ENCODE data around the gene NCOA5. TPM values are rescaled to one million over a fixed set of nuclear protein-coding genes. Genes with fewer than 3 reads are reported as not detected.

Gene NCOA5
- polyA plus RNA-seq, 1 donor (not counting 4 experiments of a cell fraction or from before 2014, with no cell fraction given): 17.6 TPM

DNA sequence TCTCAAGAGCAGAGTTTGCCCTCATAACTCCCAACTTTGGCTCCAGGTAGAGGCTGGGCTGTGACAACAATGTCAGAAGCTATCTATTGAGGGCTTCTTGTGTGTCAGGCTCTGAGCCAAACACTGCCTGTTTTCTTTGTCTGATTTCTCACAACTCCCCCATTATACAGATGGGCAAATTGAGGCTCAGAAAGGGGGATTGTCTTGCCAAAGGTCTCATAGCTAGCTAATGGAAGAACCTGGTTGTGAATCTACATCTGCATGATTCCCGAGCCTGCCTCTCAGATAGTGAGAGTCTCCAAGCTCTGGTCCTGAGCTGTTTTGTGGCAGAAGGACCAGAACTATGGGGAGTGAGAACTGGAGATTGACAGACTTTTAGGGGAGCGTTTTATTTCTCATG lies 29.8 kb upstream of the NCOA5 start:
- Histone ChIP-seq H3K27me3 (ENCODE audit: control insufficient read depth, extremely low read depth, insufficient read depth, low read length) (no peaks in the 10 kb centered on the region), H3K4me2 (ENCODE audit: control insufficient read depth, extremely low read depth, insufficient read depth, low read depth, low read length) (no peak overlapping the region), H3K79me2 (ENCODE audit: control insufficient read depth, insufficient read depth, low read length) (no peaks in the 10 kb centered on the region), H2AFZ (ENCODE audit: control insufficient read depth, low read length) (no peak overlapping the region), H3K9me3 (ENCODE audit: control insufficient read depth, low read depth, low read length) (no peaks in the 10 kb centered on the region), H3K9me1 (ENCODE audit: control insufficient read depth, extremely low read depth, insufficient read depth, low read length) (peaks cover 2% of the 10 kb centered on the region), H3K36me3 (ENCODE audit: control insufficient read depth in 2 of 2, extremely low read depth in 1 of 2, insufficient read depth in 2 of 2, low read length in 2 of 2) (peaks cover 0 to 1% of the 10 kb centered on the region in 2 experiments), H3K4me1 (ENCODE audit: control insufficient read depth, extremely low read depth, insufficient read depth, low read length) (peaks cover 10% of the 10 kb centered on the region), H4K20me1 (ENCODE audit: control insufficient read depth, extremely low read depth, insufficient read depth, low read length) (no peaks in the 10 kb centered on the region), H3K27ac (ENCODE audit: control insufficient read depth, insufficient read depth, low read length) (no peak overlapping the region), H3K9ac (ENCODE audit: control insufficient read depth, extremely low read depth, insufficient read depth, low read length) (no peak overlapping the region), H3K4me3 (ENCODE audit: control insufficient read depth in 2 of 3, extremely low read depth in 1 of 3, insufficient read depth in 2 of 3, low read depth in 1 of 3, low read length in 3 of 3) (no peak overlapping the region)
- FAIRE-seq (no peak), DNase-seq (ENCODE audit: low read depth, low spot score) (no peak)
- TF ChIP-seq, protein P1, sequence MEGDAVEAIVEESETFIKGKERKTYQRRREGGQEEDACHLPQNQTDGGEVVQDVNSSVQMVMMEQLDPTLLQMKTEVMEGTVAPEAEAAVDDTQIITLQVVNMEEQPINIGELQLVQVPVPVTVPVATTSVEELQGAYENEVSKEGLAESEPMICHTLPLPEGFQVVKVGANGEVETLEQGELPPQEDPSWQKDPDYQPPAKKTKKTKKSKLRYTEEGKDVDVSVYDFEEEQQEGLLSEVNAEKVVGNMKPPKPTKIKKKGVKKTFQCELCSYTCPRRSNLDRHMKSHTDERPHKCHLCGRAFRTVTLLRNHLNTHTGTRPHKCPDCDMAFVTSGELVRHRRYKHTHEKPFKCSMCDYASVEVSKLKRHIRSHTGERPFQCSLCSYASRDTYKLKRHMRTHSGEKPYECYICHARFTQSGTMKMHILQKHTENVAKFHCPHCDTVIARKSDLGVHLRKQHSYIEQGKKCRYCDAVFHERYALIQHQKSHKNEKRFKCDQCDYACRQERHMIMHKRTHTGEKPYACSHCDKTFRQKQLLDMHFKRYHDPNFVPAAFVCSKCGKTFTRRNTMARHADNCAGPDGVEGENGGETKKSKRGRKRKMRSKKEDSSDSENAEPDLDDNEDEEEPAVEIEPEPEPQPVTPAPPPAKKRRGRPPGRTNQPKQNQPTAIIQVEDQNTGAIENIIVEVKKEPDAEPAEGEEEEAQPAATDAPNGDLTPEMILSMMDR (optimal IDR thresholded peaks at IDR 0.05 in 1 of 3, IDR thresholded peaks at IDR 0.05 in 1 of 3, conservative IDR thresholded peaks at IDR 0.05 in 1 of 3; ENCODE audit: extremely low read depth in 1 of 3, insufficient read depth in 2 of 3, low read length in 3 of 3): no peak
- TF ChIP-seq EZH2 (IDR thresholded peaks at IDR 0.05; ENCODE audit: low read length): no peak
- dilution Hi-C loops (cut with MboI; ENCODE audit: extremely low pct_ligation_motif_present, low sequenced_read_pairs): no loop called here

DNA sequence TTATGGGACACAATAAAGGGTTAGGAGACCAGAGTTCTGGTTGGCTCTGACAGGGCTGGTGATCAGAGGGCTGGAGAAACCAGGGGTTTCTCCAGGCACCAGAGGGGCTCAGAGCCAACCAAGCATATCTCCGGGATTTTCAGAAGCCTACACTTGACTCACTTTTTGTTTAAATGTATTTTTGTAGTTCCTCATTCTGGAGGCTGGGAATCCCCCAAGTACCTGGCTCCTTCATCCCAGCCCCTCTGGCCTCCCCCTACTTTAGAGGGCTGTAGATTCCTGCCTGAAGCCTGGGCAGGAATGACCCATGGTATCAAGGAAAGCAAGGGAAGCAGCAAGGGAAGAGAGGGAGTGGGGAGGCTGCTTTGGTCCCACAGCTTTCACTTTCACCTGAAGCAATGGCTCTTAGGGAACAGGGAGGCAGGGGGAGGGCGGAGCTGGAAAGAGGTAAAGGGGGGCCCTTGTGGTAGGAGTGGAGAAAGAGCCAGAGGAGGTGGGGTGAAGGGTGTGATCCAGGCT lies 29.3 kb upstream of the NCOA5 start:
- peaks cover 0 to 1% of the 10 kb centered on the region in 2 experiments for H3K36me3 ChIP-seq (ENCODE audit: control insufficient read depth in 2 of 2, extremely low read depth in 1 of 2, insufficient read depth in 2 of 2, low read length in 2 of 2)
- H3K27ac ChIP-seq (ENCODE audit: control insufficient read depth, insufficient read depth, low read length): no peak overlapping the region
- peaks cover 4% of the 10 kb centered on the region for H3K27me3 ChIP-seq (ENCODE audit: control insufficient read depth, extremely low read depth, insufficient read depth, low read length)
- H3K9ac ChIP-seq (ENCODE audit: control insufficient read depth, extremely low read depth, insufficient read depth, low read length): peak overlapping the region; percentile 71
- no peaks in the 10 kb centered on the region for H3K79me2 ChIP-seq (ENCODE audit: control insufficient read depth, insufficient read depth, low read length)
- H2AFZ ChIP-seq (ENCODE audit: control insufficient read depth, low read length): no peak overlapping the region
- no peak for DNase-seq (ENCODE audit: low read depth, low spot score)
- H3K4me1 ChIP-seq (ENCODE audit: control insufficient read depth, extremely low read depth, insufficient read depth, low read length): peaks cover 10% of the 10 kb centered on the region
- no peaks in the 10 kb centered on the region for H4K20me1 ChIP-seq (ENCODE audit: control insufficient read depth, extremely low read depth, insufficient read depth, low read length)
- peak overlapping the region; percentile 39 to 71 (median 68) for H3K4me3 ChIP-seq (ENCODE audit: control insufficient read depth in 2 of 3, extremely low read depth in 1 of 3, insufficient read depth in 2 of 3, low read depth in 1 of 3, low read length in 3 of 3)
- no peak for TF ChIP-seq EZH2 (IDR thresholded peaks at IDR 0.05; ENCODE audit: low read length)
- TF ChIP-seq, protein P1 (optimal IDR thresholded peaks at IDR 0.05 in 1 of 3, IDR thresholded peaks at IDR 0.05 in 1 of 3, conservative IDR thresholded peaks at IDR 0.05 in 1 of 3; ENCODE audit: extremely low read depth in 1 of 3, insufficient read depth in 2 of 3, low read length in 3 of 3): no peak
- H3K9me3 ChIP-seq (ENCODE audit: control insufficient read depth, low read depth, low read length): no peaks in the 10 kb centered on the region
- H3K4me2 ChIP-seq (ENCODE audit: control insufficient read depth, extremely low read depth, insufficient read depth, low read depth, low read length): peak overlapping the region; percentile 94
- H3K9me1 ChIP-seq (ENCODE audit: control insufficient read depth, extremely low read depth, insufficient read depth, low read length): peaks cover 2% of the 10 kb centered on the region
- FAIRE-seq: no peak
- dilution Hi-C loops (cut with MboI; ENCODE audit: extremely low pct_ligation_motif_present, low sequenced_read_pairs): no loop called here
